ENCODE data around the gene ADNP. TPM values are rescaled to one million over a fixed set of nuclear protein-coding genes. Genes with fewer than 3 reads are reported as not detected.

Gene ADNP
- polyA plus RNA-seq, 1 experiment: 36.8 TPM

GRCh38 chr20:50872560-50873425 lies 58.4 kb downstream of the ADNP start:
- CTCF ChIA-PET: interaction anchor here (0.6 to 1.3 kb wide), 3 partner anchors 20 to 79 kb away, joined by 3 to 6 read pairs (median 6); partner anchors contain the start of gene BCAS4
- no peak for DNase-seq (ENCODE audit: low read depth, low spot score)
- Histone ChIP-seq H3K27ac (ENCODE audit: low read depth, low read length) (no peak overlapping the region), H3K4me3 (ENCODE audit: low read depth, low read length) (no peak overlapping the region), H3K9me3 (ENCODE audit: control insufficient read depth, insufficient read depth, low read length) (no peaks in the 10 kb centered on the region; the same call in 1 of the 2 replicates), H3K27me3 (ENCODE audit: control insufficient read depth, insufficient read depth, low read length) (no peaks in the 10 kb centered on the region)
- no peak for TF ChIP-seq CTCF (IDR thresholded peaks at IDR 0.05; ENCODE audit: low read depth, low read length)
- POLR2A ChIA-PET: no interaction called here

- CTCF ChIA-PET: interaction anchor here (0.9 to 1.7 kb wide), 2 partner anchors 59 to 76 kb away, joined by 3 to 5 read pairs; partner anchors contain the start of gene BCAS4
- H3K4me3 ChIP-seq (ENCODE audit: low read depth, low read length): no peak overlapping the region
- no peaks in the 10 kb centered on the region; the same call in 1 of the 2 replicates for H3K9me3 ChIP-seq (ENCODE audit: control insufficient read depth, insufficient read depth, low read length)
- DNase-seq (ENCODE audit: low read depth, low spot score): no peak
- POLR2A ChIA-PET: interaction anchor here (0.9 kb wide), 1 partner anchor 60 kb away, joined by 4 read pairs; the partner anchor contains the start of gene ADNP
- H3K27me3 ChIP-seq (ENCODE audit: control insufficient read depth, insufficient read depth, low read length): no peaks in the 10 kb centered on the region
- TF ChIP-seq CTCF (IDR thresholded peaks at IDR 0.05; ENCODE audit: low read depth, low read length): no peak
- H3K27ac ChIP-seq (ENCODE audit: low read depth, low read length): peak overlapping the region; percentile 52
These were observed 60.6 kb downstream of the ADNP start for GRCh38 chr20:50870561-50871161.

- H3K27me3 ChIP-seq (ENCODE audit: control insufficient read depth, insufficient read depth, low read length): no peaks in the 10 kb centered on the region
- H3K4me3 ChIP-seq (ENCODE audit: low read depth, low read length): no peak overlapping the region
- no peak for DNase-seq (ENCODE audit: low read depth, low spot score)
- no peaks in the 10 kb centered on the region; the same call in 1 of the 2 replicates for H3K9me3 ChIP-seq (ENCODE audit: control insufficient read depth, insufficient read depth, low read length)
- no peak overlapping the region for H3K27ac ChIP-seq (ENCODE audit: low read depth, low read length)
- no peak for TF ChIP-seq CTCF (IDR thresholded peaks at IDR 0.05; ENCODE audit: low read depth, low read length)
- ChIA-PET CTCF (no interaction called here), POLR2A (no interaction called here)
These were observed 62.4 kb downstream of the ADNP start for GRCh38 chr20:50868509-50869495.

- ChIA-PET POLR2A (no interaction called here), CTCF (no interaction called here)
These were observed 63.4 kb downstream of the ADNP start for GRCh38 chr20:50867805-50868204.

More at GRCh38 chr20:50867805-50868204, 63.4 kb downstream of the ADNP start:
- no peak for TF ChIP-seq CTCF (IDR thresholded peaks at IDR 0.05; ENCODE audit: low read depth, low read length)
- H3K4me3 ChIP-seq (ENCODE audit: low read depth, low read length): no peak overlapping the region
- no peak overlapping the region for H3K27ac ChIP-seq (ENCODE audit: low read depth, low read length)
- no peak for DNase-seq (ENCODE audit: low read depth, low spot score)
- no peaks in the 10 kb centered on the region; the same call in 1 of the 2 replicates for H3K9me3 ChIP-seq (ENCODE audit: control insufficient read depth, insufficient read depth, low read length)
- H3K27me3 ChIP-seq (ENCODE audit: control insufficient read depth, insufficient read depth, low read length): no peaks in the 10 kb centered on the region
